SH-SY5Y (cell line): ENCODE data around the gene ZNF185.

Experiments used
- GATA2 ChIP-seq: IDR thresholded peaks from 2 replicates; pipeline ENCODE4 v1.6.1; 2011; ENCODE audit warnings: mild to moderate bottlenecking, low read depth, low read length
- GATA3 ChIP-seq: IDR thresholded peaks from 2 replicates; pipeline ENCODE4 v1.6.1; 2011; ENCODE audit warnings: low read depth, mild to moderate bottlenecking, low read length, moderate library complexity

GRCh38 chrX:152886716-152887115 lies 11.2 kb upstream of the ZNF185 start:
- TF ChIP-seq GATA3 (no peak), GATA2 (no peak)
